ENCODE results near the gene DDTL. TPM values are rescaled to one million over a fixed set of nuclear protein-coding genes. Genes with fewer than 3 reads are reported as not detected.

DDTL gene
- total and polyA plus RNA-seq, 2 of the 4 experiments (the other 2 are of a cell fraction): 0.36 to 1.5 TPM

DNA sequence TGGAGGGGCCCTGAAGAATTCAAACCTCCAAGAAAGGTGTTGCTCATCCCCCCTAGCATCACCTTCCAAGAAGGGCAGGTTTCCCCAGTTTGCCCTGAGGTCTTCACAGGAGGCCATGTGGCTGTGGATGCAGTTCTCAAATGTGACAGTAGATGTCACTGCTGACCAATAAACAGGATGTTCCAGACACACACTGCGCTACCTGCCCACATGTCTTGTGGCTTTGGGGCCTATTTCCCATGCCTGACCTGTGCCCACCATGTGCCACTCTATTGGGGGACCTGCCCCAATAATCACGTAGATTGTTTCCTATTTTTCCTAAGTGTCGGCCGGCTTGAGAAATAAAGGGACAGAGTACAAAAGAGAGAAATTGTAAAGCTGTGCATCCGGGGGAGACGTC lies 17.7 kb downstream of the DDTL start:
- ATAC-seq (ENCODE audit: low read depth): peak; percentile 55
- H4K91ac ChIP-seq (ENCODE audit: insufficient read depth, low read depth, low read length): no peak overlapping the region
- no peaks in the 10 kb centered on the region for H3K79me1 ChIP-seq (ENCODE audit: low read depth in 1 of 2, low read length in 2 of 2)
- no peak overlapping the region for H4K5ac ChIP-seq (ENCODE audit: low read depth, low read length)
- H3K4me2 ChIP-seq (ENCODE audit: low read depth, low read length): no peak overlapping the region
- H2AK9ac ChIP-seq (replicated peaks; ENCODE audit: low read depth, low read length, poor library complexity): no peak overlapping the region
- TF ChIP-seq, protein P1, sequence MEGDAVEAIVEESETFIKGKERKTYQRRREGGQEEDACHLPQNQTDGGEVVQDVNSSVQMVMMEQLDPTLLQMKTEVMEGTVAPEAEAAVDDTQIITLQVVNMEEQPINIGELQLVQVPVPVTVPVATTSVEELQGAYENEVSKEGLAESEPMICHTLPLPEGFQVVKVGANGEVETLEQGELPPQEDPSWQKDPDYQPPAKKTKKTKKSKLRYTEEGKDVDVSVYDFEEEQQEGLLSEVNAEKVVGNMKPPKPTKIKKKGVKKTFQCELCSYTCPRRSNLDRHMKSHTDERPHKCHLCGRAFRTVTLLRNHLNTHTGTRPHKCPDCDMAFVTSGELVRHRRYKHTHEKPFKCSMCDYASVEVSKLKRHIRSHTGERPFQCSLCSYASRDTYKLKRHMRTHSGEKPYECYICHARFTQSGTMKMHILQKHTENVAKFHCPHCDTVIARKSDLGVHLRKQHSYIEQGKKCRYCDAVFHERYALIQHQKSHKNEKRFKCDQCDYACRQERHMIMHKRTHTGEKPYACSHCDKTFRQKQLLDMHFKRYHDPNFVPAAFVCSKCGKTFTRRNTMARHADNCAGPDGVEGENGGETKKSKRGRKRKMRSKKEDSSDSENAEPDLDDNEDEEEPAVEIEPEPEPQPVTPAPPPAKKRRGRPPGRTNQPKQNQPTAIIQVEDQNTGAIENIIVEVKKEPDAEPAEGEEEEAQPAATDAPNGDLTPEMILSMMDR (conservative IDR thresholded peaks at IDR 0.05; ENCODE audit: low read depth, low read length): peak; percentile 77
- TF ChIP-seq SMC3 (IDR thresholded peaks at IDR 0.05; ENCODE audit: low read depth, low read length): peak; percentile 65
- no peak for TF ChIP-seq CHD1 (IDR thresholded peaks at IDR 0.05; ENCODE audit: low read depth, low read length)
- TF ChIP-seq CEBPB (IDR thresholded peaks at IDR 0.05; ENCODE audit: low read depth, low read length): no peak
- peak; percentile 40; the same call in 1 of the 2 replicates for TF ChIP-seq MXI1 (IDR thresholded peaks at IDR 0.05; ENCODE audit: borderline replicate concordance, low read depth, low read length)
- no peak for TF ChIP-seq NFE2L2 (IDR thresholded peaks at IDR 0.05; ENCODE audit: low read depth, low read length)
- no peak for TF ChIP-seq FOS (IDR thresholded peaks at IDR 0.05; ENCODE audit: low read depth, low read length)
- TF ChIP-seq BHLHE40 (IDR thresholded peaks at IDR 0.05; ENCODE audit: low read depth, low read length): no peak
- TF ChIP-seq RAD21 (IDR thresholded peaks at IDR 0.05; ENCODE audit: low read length): peak; percentile 86
- H3K14ac ChIP-seq (replicated peaks; ENCODE audit: low read depth, low read length): no peak overlapping the region
- POLR2A ChIA-PET (ENCODE audit: unreplicated experiment): interaction anchor here (0.6 kb wide), 1 partner anchor 1053 kb away, joined by 6 read pairs; no protein-coding TSS in a partner anchor
- no peaks in the 10 kb centered on the region for H3K9me3 ChIP-seq (ENCODE audit: control insufficient read depth, insufficient read depth, low read length)
- BruUV-seq (replicated peaks): no TSS peak
- in situ Hi-C loops (cut with MboI; ENCODE audit: low sequenced_read_pairs) (no loop called here), dilution Hi-C loops (cut with HindIII; ENCODE audit: low sequenced_read_pairs, unreplicated experiment) (no loop called here), intact Hi-C loops (cut with micrococcal nuclease) (loop anchor here (10.0 kb wide), 2 partner anchors 190 to 260 kb away; partner anchors contain the start of gene GGT5)
- no peak overlapping the region for H2BK5ac ChIP-seq (ENCODE audit: low read depth, low read length, poor library complexity, severe bottlenecking)
- H3K9me1 ChIP-seq (ENCODE audit: insufficient read depth, low read length): no peaks in the 10 kb centered on the region
- no peak overlapping the region for H2AFZ ChIP-seq (replicated peaks; ENCODE audit: low read length, poor library complexity)
- H3K9ac ChIP-seq (ENCODE audit: low read depth, low read length): no peak overlapping the region
- CTCF ChIA-PET: interaction anchor here (0.7 kb wide), 1 partner anchor 123 kb away, joined by 3 read pairs; no protein-coding TSS in a partner anchor
- no peaks in the 10 kb centered on the region for H4K20me1 ChIP-seq (ENCODE audit: insufficient read depth, low read length)
- H4K8ac ChIP-seq (ENCODE audit: low read depth in 2 of 2, low read length in 2 of 2): no peak overlapping the region
- H3K4me1 ChIP-seq (ENCODE audit: control insufficient read depth, insufficient read depth, low read length): no peaks in the 10 kb centered on the region
- peak; percentile 38 for DNase-seq
- H2AK5ac ChIP-seq (ENCODE audit: low read depth, low read length): no peak overlapping the region
- H2BK15ac ChIP-seq (ENCODE audit: low read depth, low read length): no peak overlapping the region
- no peaks in the 10 kb centered on the region for H3K27me3 ChIP-seq (ENCODE audit: control insufficient read depth, insufficient read depth, low read length)
- H3K23ac ChIP-seq (ENCODE audit: low read depth, low read length): no peak overlapping the region
- no peak overlapping the region for H3K18ac ChIP-seq (ENCODE audit: low read depth, low read length)
- 18% methylated on average over 4 of the region's 6 CpGs; no CpG with 5 or more reads in 1 of the 2 experiments for WGBS, 2 experiments (ENCODE audit: extremely low coverage in 2 of 2, insufficient read length in 1 of 2)
- H2BK120ac ChIP-seq (ENCODE audit: low read depth, low read length): no peak overlapping the region
- no peak overlapping the region for H3K27ac ChIP-seq (ENCODE audit: insufficient read depth, low read length)
- H2BK20ac ChIP-seq (ENCODE audit: low read depth, low read length): no peak overlapping the region
- no peak overlapping the region for H3K56ac ChIP-seq (ENCODE audit: extremely low read depth, insufficient read depth, low read length)
- H3K36me3 ChIP-seq (ENCODE audit: control insufficient read depth, insufficient read depth, low read length): no peaks in the 10 kb centered on the region
- no peak overlapping the region for H3K4ac ChIP-seq (ENCODE audit: low read depth, low read length)
- H3K4me3 ChIP-seq (ENCODE audit: insufficient read depth, low read depth, low read length): no peak overlapping the region

Measured in IMR-90 (cell line).